Stomach (tissue), 4 donors: ENCODE data around the gene P2RX7.

Experiments
- POLR2AphosphoS5 ChIP-seq, 3 donors: sonication (generic); formaldehyde crosslinking; IDR thresholded peaks; one replicate each; pipeline ENCODE4 v1.6.1; 2016; ENCODE audit warnings: antibody characterized with exemption in 3 of 3
- TF ChIP-seq, protein P1 (sequence below), 7 experiments: fragments of 450-650 bp in 4 of 7; fragments of 200-600 bp in 3 of 7; sonication (generic) in 3 of 7; IDR thresholded peaks; one replicate each; pipeline ENCODE4 v1.5.1; 2016 to 2019; ENCODE audit warnings: antibody characterized with exemption in 7 of 7, control low read depth in 2 of 7, mild to moderate bottlenecking in 1 of 7

DNA sequence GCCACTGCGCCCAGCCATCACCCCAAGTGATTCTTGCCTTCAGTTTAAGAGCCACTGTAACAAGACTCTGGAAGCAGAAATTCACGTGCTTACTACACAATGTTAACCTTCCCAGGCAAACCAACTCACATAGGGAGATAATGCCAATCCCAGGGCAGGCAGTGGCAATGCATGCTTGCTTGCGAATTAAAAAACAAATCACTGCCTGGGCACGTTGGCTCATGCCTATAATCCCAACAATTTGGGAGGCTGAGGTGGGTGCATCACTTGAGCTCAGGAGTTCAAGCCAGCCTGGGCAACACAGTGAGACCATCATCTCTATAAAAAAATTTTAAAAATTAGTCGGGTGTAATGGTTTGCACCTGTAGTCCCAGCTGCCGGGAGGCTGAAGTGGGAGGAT lies 39.5 kb downstream of the P2RX7 start:
- TF ChIP-seq, protein P1, sequence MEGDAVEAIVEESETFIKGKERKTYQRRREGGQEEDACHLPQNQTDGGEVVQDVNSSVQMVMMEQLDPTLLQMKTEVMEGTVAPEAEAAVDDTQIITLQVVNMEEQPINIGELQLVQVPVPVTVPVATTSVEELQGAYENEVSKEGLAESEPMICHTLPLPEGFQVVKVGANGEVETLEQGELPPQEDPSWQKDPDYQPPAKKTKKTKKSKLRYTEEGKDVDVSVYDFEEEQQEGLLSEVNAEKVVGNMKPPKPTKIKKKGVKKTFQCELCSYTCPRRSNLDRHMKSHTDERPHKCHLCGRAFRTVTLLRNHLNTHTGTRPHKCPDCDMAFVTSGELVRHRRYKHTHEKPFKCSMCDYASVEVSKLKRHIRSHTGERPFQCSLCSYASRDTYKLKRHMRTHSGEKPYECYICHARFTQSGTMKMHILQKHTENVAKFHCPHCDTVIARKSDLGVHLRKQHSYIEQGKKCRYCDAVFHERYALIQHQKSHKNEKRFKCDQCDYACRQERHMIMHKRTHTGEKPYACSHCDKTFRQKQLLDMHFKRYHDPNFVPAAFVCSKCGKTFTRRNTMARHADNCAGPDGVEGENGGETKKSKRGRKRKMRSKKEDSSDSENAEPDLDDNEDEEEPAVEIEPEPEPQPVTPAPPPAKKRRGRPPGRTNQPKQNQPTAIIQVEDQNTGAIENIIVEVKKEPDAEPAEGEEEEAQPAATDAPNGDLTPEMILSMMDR (IDR thresholded peaks at IDR 0.05): no peak
- TF ChIP-seq POLR2AphosphoS5 (IDR thresholded peaks at IDR 0.05): no peak
